ENCODE results near the gene PRRG3.
"Not testable (repeated sequence)": the region's sequence is repeated elsewhere in the genome, so short reads cannot be mapped to it uniquely, and the experiment has no call there.

The PRRG3 gene

GRCh38 chrX:151694661-151695582 is at the start of gene PRRG3:
PRRG3 (plus strand) TSS chrX:151695458; CDS start chrX:151698815, 3,357 bp downstream.
- no peak for DNase-seq

GRCh38 chrX:151675121-151675746 is 20.0 kb upstream of the PRRG3 start:
- DNase-seq = no peak

GRCh38 chrX:151676196-151676595 is 19.1 kb upstream of the PRRG3 start:
- no peak for DNase-seq

GRCh38 chrX:151679798-151680402 is 15.4 kb upstream of the PRRG3 start:
- no peak for DNase-seq

- peak; percentile 8 to 56 for DNase-seq
These were observed 14.5 kb upstream of the PRRG3 start for GRCh38 chrX:151680805-151681204.

- DNase-seq = no peak
These were observed 7.6 kb upstream of the PRRG3 start for GRCh38 chrX:151687635-151688034.

- DNase-seq = no peak
These were observed 6.6 kb upstream of the PRRG3 start for GRCh38 chrX:151688695-151689094.

- DNase-seq = no peak
These were observed 2.4 kb upstream of the PRRG3 start for GRCh38 chrX:151692825-151693224.

- DNase-seq = no peak
These were observed 1.1 kb upstream of the PRRG3 start for GRCh38 chrX:151694121-151694520.

- no peak for DNase-seq
These were observed 504 bp downstream of the PRRG3 start for GRCh38 chrX:151695583-151696340.

- not testable (repeated sequence) for DNase-seq
These were observed 1.8 kb downstream of the PRRG3 start for GRCh38 chrX:151697082-151697481.

- no peak for DNase-seq
These were observed 2.3 kb downstream of the PRRG3 start for GRCh38 chrX:151697522-151697921.

- no peak for DNase-seq
These were observed 3.2 kb downstream of the PRRG3 start for GRCh38 chrX:151698485-151698884.

GRCh38 chrX:151699746-151700145 is 4.5 kb downstream of the PRRG3 start:
- DNase-seq = no peak

- DNase-seq = no peak
These were observed 5.3 kb downstream of the PRRG3 start for GRCh38 chrX:151700581-151700980.

GRCh38 chrX:151701071-151701470 is 5.8 kb downstream of the PRRG3 start:
- no peak for DNase-seq

GRCh38 chrX:151701531-151701930 is 6.3 kb downstream of the PRRG3 start:
- DNase-seq = no peak

GRCh38 chrX:151702026-151702714 is 6.9 kb downstream of the PRRG3 start:
- no peak for DNase-seq

GRCh38 chrX:151702741-151703340 is 7.6 kb downstream of the PRRG3 start:
- DNase-seq = no peak

- DNase-seq = no peak
These were observed 8.2 kb downstream of the PRRG3 start for GRCh38 chrX:151703487-151703886.

GRCh38 chrX:151704041-151704663 is 8.9 kb downstream of the PRRG3 start:
- no peak for DNase-seq
